Measurements from ENCODE around the gene C11orf58.

Gene C11orf58

DNA sequence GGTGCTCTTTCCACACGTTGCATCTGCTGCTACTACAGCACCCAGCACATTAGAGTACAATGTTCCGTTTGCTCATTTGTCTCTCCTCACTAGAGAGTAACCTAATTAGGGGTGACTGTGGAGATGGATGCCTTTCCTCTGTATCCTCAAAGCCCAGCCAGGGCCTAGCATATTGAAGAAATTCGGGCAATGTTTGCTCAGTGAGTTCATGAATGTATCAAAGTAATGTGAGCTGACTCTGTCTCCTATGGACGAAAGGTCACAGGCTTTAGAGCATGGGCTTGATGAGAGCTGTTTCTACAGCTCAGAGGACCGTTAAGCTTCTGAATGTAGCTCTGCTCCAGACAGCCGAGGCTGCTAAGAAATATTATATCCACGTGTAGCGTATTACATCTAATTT, 67.5 kb downstream of the C11orf58 start:
- no peak for DNase-seq

DNA sequence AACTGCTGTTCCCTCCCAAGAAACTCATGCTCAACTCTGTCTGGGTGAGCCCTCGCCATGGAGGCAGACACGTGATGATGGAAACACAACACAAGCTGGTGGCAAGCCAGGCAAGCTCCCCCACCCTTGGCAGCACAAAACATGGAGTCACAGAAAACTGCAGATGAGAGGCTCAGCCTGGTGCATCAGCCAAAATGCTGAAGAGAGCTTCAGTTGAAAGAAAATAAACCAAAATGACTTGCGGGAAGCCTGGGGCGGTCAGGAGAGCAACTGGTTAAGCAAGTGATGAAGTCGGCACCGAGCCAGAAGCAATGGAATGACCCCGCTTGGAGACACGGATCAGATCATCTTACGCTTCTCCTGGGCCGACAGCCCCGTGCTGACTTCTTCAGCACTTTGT, 68.3 kb downstream of the C11orf58 start:
- DNase-seq = peak; percentile 29

DNA sequence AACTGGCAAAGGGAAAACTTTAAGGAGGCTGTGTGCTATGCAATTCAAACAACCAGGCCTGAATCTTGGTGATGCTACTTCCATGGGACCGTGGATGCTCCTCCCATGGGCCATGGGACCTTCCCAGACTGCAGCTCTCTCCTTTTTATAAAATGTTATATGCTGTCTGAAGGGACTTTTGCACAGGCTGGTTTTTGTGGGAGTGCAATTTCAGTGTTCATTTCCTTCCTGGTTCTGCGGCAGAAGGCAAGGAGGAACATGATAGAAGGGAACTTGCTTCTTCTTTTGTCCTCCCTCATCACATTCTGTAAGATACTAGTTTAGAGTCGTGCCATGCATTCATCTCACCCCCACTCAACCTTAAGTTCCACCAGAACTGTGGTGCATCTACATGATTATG, 68.9 kb downstream of the C11orf58 start:
- no peak for DNase-seq
